HL-60/S4 treated with phorbol 12-myristate 13-acetate at 8.2 ng/mL for 4 days and 3 days (cell line): ENCODE data around the gene KSR2.

ENCODE experiments used
- in situ Hi-C: fragments of 300-500 bp; cut with MboI; formaldehyde crosslinking; loops from 2 replicates; pipeline ENCODE4 v1.15.0; 2022; ENCODE audit warnings: low sequenced_read_pairs

Gene KSR2

GRCh38 chr12:117968826-117969659 lies at the start of gene KSR2:
KSR2 (minus strand) TSS chr12:117968990; CDS start chr12:117968255, 735 bp downstream.
- in situ Hi-C loops = no loop called here

- in situ Hi-C loops = no loop called here
Measured at GRCh38 chr12:118017926-118018325, 49.1 kb upstream of the KSR2 start.

GRCh38 chr12:118016424-118017264 lies 47.9 kb upstream of the KSR2 start, which contains the start of gene RFC5:
RFC5 (plus strand) TSS chr12:118016703; CDS start chr12:118016828, 125 bp downstream.
- in situ Hi-C loops = no loop called here

GRCh38 chr12:118015944-118016343 lies 47.2 kb upstream of the KSR2 start:
- in situ Hi-C loops = no loop called here

- in situ Hi-C loops = no loop called here
Measured at GRCh38 chr12:118015306-118015705, 46.5 kb upstream of the KSR2 start.

- in situ Hi-C loops = no loop called here
Measured at GRCh38 chr12:118013283-118013682, 44.5 kb upstream of the KSR2 start.

- in situ Hi-C loops = no loop called here
Measured at GRCh38 chr12:118011961-118012360, 43.2 kb upstream of the KSR2 start.

- in situ Hi-C loops = no loop called here
Measured at GRCh38 chr12:118011377-118011776, 42.6 kb upstream of the KSR2 start.

GRCh38 chr12:118010903-118011302 lies 42.1 kb upstream of the KSR2 start:
- in situ Hi-C loops = no loop called here

- in situ Hi-C loops = loop anchor here (10.0 kb wide), 1 partner anchor 355 kb away; no protein-coding TSS in a partner anchor
Measured at GRCh38 chr12:117999806-118000205, 31.0 kb upstream of the KSR2 start.

GRCh38 chr12:117998719-117999118 lies 29.9 kb upstream of the KSR2 start:
- in situ Hi-C loops = loop anchor here (10.0 kb wide), 1 partner anchor 356 kb away; no protein-coding TSS in a partner anchor

GRCh38 chr12:117994551-117995438 lies 26.0 kb upstream of the KSR2 start:
- in situ Hi-C loops = loop anchor here (10.0 kb wide), 1 partner anchor 360 kb away; no protein-coding TSS in a partner anchor

- in situ Hi-C loops = no loop called here
Measured at GRCh38 chr12:117986705-117987469, 18.1 kb upstream of the KSR2 start.

GRCh38 chr12:117985182-117985581 lies 16.4 kb upstream of the KSR2 start:
- in situ Hi-C loops = no loop called here

GRCh38 chr12:117981267-117981666 lies 12.5 kb upstream of the KSR2 start:
- in situ Hi-C loops = no loop called here

GRCh38 chr12:117980616-117981015 lies 11.8 kb upstream of the KSR2 start:
- in situ Hi-C loops = no loop called here

GRCh38 chr12:117977373-117977772 lies 8.6 kb upstream of the KSR2 start:
- in situ Hi-C loops = no loop called here

GRCh38 chr12:117975006-117975405 lies 6.2 kb upstream of the KSR2 start:
- in situ Hi-C loops = no loop called here

GRCh38 chr12:117972301-117972700 lies 3.5 kb upstream of the KSR2 start:
- in situ Hi-C loops = no loop called here

- in situ Hi-C loops = no loop called here
Measured at GRCh38 chr12:117970334-117970733, 1.5 kb upstream of the KSR2 start.
